Measurements from ENCODE around the gene EMP3. TPM values are rescaled to one million over a fixed set of nuclear protein-coding genes. Genes with fewer than 3 reads are reported as not detected.

The EMP3 gene
- total RNA-seq, 2 donors from 2014 or later = 11.6 to 29.4 TPM

GRCh38 chr19:48333467-48334384 lies 8.4 kb downstream of the EMP3 start:
- Histone ChIP-seq H3K4me3 (peak overlapping the region; percentile 55), H3K27ac (peak overlapping the region; percentile 98), H3K27me3 (no peaks in the 10 kb centered on the region), H3K9me3 (no peaks in the 10 kb centered on the region), H3K9ac (ENCODE audit: low read depth in 2 of 2, low read length in 2 of 2) (peak overlapping the region; percentile 73 to 98), H3K36me3 (no peaks in the 10 kb centered on the region), H3K4me1 (peaks cover 10% of the 10 kb centered on the region)
- intact Hi-C loops (cut with DNase I) = no loop called here
- peak; percentile 97 for DNase-seq
- peak; percentile 81 for TF ChIP-seq CTCF (IDR thresholded peaks at IDR 0.05)

- intact Hi-C loops (cut with DNase I) = no loop called here
- no peak for DNase-seq
These were observed 13.0 kb downstream of the EMP3 start for GRCh38 chr19:48338253-48338755.

GRCh38 chr19:48338802-48339503 lies 13.6 kb downstream of the EMP3 start:
- DNase-seq = no peak
- no peaks in the 10 kb centered on the region for H3K27me3 ChIP-seq
- intact Hi-C loops (cut with DNase I) = no loop called here
- H3K27ac ChIP-seq = no peak overlapping the region
- H3K4me1 ChIP-seq = no peaks in the 10 kb centered on the region
- no peaks in the 10 kb centered on the region for H3K9me3 ChIP-seq
- no peak for TF ChIP-seq CTCF (IDR thresholded peaks at IDR 0.05)
- no peak overlapping the region for H3K4me3 ChIP-seq
- no peaks in the 10 kb centered on the region for H3K36me3 ChIP-seq
- no peak overlapping the region for H3K9ac ChIP-seq (ENCODE audit: low read depth in 2 of 2, low read length in 2 of 2)

More at GRCh38 chr19:48338253-48338755, 13.0 kb downstream of the EMP3 start:
- Histone ChIP-seq H3K4me1 (peaks cover 3% of the 10 kb centered on the region), H3K4me3 (no peak overlapping the region), H3K36me3 (no peaks in the 10 kb centered on the region), H3K27ac (no peak overlapping the region), H3K9me3 (no peaks in the 10 kb centered on the region), H3K9ac (ENCODE audit: low read depth in 2 of 2, low read length in 2 of 2) (no peak overlapping the region), H3K27me3 (no peaks in the 10 kb centered on the region)
- TF ChIP-seq CTCF (IDR thresholded peaks at IDR 0.05) = no peak

GRCh38 chr19:48340995-48341394 lies 15.6 kb downstream of the EMP3 start:
- Histone ChIP-seq H3K27me3 (no peaks in the 10 kb centered on the region), H3K27ac (no peak overlapping the region), H3K9me3 (no peaks in the 10 kb centered on the region), H3K36me3 (no peaks in the 10 kb centered on the region), H3K4me3 (no peak overlapping the region), H3K4me1 (no peaks in the 10 kb centered on the region), H3K9ac (ENCODE audit: low read depth in 2 of 2, low read length in 2 of 2) (no peak overlapping the region)
- TF ChIP-seq CTCF (IDR thresholded peaks at IDR 0.05) = no peak
- DNase-seq = no peak
- intact Hi-C loops (cut with DNase I) = loop anchor here (10.0 kb wide), 1 partner anchor 76 kb away; no protein-coding TSS in a partner anchor
